Measurements from ENCODE around the gene TINAG. TPM values are rescaled to one million over a fixed set of nuclear protein-coding genes. Genes with fewer than 3 reads are reported as not detected.
"Not testable (repeated sequence)": the region's sequence is repeated elsewhere in the genome, so short reads cannot be mapped to it uniquely, and the experiment has no call there.

TINAG gene
- total RNA-seq, 2 donors from 2014 or later, result not detected

DNA sequence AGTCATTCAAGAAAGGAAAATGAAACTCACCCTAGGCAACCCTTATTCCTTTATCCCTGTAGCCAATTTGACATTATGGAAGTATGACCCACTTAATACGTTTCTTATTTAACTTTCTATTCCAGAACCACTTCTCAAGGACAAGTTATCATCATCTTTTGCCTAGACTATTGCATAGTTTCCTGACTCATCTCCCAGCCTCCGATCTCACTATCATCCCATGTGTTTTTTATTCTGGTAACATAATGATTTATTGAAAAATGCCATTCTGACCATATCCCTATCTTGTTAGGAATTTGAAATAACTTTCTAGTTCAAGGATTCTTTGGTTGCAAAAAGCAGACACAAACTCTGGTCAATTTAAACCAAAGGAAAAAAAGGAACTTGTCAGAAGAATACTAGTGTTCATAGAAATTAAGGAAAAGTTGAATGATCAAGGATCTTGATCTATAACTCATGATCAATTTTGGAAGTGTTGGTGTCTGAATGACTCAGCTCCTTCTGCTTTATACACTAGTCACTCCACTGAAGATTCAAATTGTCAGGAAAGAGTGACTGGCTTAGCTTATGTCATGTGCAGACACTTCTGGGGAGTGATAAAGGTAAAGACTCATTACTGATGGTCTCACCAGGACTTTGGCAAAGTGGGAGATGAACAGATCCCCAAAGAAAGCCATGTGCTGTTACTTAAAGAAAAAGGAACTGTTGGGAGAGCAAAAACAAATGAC is 8.5 kb upstream of the TINAG start:
- no peak for DNase-seq (ENCODE audit: low spot score)
- intact Hi-C loops (cut with DNase I), result no loop called here

DNA sequence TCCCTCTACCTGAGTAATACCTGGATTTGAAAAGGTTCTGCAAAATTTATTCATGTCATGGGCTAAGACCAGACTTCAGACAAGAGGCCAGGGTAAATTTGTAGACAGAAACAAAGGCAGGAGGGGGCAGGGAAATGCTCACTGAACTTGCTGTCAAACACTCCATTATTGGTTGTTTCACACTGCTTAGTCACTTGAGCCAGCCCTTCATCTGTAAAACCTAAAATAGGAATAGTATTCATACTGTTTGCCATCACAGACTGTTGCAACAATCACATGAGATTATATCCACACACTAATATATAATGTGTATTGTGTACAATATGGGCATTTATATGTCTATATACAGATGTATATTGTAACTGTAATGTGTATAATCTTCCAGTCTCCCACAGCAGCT is 6.5 kb upstream of the TINAG start:
- intact Hi-C loops (cut with DNase I), result no loop called here
- no peak for DNase-seq (ENCODE audit: low spot score)

DNA sequence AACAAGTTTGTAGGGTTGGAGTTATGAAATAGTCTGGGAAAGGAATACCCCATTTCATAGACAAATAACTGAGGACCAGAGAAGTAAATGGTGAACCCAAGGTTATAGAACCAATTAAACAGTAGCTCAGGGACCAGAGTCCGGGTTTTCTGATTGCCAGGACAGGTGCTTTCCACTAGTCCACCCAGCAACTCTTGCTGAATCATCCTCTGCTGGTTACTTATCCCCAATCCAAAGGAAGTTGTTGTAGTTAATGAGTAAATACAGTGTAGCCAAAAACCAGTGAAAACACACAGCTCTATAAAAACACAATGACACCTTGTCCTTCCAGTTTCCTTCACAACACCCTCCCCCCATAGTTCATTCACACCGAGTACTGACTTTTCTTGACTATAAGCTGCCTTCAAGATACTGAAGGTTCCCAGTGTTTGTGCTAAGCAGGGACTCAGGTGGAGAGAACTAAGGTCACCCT is 766 bp upstream of the TINAG start:
- DNase-seq (ENCODE audit: low spot score), result no peak
- intact Hi-C loops (cut with DNase I), result no loop called here

DNA sequence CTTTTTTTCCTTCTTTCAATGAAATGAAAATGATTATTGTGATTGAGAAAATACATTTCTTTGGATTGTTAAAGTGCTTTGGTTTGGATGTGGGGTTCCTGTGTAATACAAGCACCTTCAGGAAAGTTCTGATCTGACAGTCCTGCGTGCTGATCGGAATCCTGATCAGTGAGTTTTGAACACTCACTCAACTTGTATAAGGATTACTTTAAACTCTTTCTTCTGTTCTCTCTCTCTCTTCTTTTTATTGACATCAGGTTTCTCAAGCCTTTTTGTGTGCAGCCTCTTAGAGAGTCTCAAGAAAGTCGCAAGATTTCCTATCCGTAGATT is 710 bp downstream of the TINAG start:
- intact Hi-C loops (cut with DNase I), result no loop called here
- DNase-seq (ENCODE audit: low spot score), result no peak

GRCh38 chr6:54310377-54311152 is 2.3 kb downstream of the TINAG start:
- no peak for DNase-seq (ENCODE audit: low spot score)
- intact Hi-C loops (cut with DNase I), result no loop called here

DNA sequence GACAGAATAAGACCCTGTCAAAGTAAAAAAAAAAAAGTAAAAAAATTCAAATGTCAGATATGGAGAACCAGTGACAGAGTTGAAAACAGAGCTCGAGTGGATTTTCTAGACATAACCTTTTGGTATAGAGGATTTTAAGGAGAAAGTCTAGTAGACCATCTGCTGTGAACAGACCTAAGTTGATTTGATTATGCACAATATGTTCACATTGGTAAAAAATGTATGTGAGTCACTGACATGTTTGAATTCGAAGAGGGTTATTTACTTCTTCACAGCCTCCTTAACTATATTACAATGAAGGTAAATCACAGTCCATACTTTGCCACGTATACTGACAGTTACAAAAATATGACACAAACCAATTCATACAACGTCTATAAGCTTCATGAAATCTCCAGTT is 7.4 kb downstream of the TINAG start:
- DNase-seq (ENCODE audit: low spot score), result no peak
- intact Hi-C loops (cut with DNase I), result no loop called here

DNA sequence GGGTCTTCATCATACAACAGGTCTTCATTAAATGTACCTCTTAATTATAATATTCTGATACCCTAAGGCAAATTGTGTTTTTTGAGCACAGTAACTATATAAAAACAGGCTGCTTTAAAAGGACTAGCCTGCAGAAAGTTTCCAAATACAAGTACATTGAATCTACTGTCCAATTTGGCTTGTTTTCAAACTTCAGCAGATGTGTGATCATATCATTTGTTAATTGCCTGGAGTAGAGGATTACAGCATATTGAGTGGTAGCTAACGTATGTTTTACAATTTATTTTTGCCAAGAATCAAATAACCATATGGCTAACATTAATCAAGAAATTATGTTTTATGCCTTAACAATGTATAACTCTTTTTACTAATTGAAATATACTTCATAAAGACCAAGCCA is 12.6 kb downstream of the TINAG start:
- intact Hi-C loops (cut with DNase I), result no loop called here
- DNase-seq (ENCODE audit: low spot score), result no peak

DNA sequence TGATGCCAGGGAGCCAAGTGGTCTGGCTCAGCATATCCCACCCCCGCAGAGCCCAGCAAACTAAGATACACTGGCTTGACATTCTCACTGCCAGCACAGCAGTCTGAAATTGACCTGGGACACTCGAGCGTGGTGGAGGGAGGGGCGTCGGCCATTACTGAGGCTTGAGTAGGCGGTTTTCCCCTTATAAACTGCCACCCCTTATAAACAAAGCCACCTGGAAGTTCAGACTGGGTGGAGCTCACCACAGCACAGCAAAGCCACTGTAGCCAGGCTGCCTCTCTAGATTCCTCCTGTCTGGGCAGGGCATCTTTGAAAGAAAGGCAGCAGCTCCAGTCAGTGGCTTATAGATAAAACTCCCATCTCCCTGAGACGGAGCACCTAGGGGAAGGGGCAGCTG is 19.4 kb downstream of the TINAG start:
- intact Hi-C loops (cut with DNase I), result no loop called here
- DNase-seq (ENCODE audit: low spot score), result no peak

- DNase-seq (ENCODE audit: low spot score); intact Hi-C loops (cut with DNase I): not testable (repeated sequence)
Observed at GRCh38 chr6:54331571-54331970, 23.3 kb downstream of the TINAG start.

DNA sequence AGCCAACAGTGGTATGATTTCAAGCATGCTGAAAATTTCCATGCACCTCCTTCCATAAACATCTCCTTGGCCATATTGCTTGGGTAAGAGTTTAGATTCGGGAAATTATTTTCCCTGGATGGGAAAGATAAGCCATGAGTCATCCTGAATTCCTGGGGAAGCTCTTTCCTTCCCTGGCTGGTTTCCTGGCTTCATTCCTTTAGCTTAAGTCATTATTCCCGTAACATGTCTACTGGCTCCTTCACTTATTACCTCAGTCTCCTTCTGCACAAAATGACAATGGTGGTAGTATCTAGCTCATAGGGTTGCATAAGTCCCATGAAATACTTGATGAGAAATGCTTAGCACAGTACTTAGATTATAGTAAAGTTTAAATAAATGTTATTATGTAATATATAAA is 27.6 kb downstream of the TINAG start:
- intact Hi-C loops (cut with DNase I), result no loop called here
- DNase-seq (ENCODE audit: low spot score), result no peak

- intact Hi-C loops (cut with DNase I), result no loop called here
- DNase-seq (ENCODE audit: low spot score), result no peak
Observed at GRCh38 chr6:54353975-54354374, 45.7 kb downstream of the TINAG start.

GRCh38 chr6:54354608-54355007 is 46.4 kb downstream of the TINAG start:
- DNase-seq (ENCODE audit: low spot score), result no peak
- intact Hi-C loops (cut with DNase I), result no loop called here

- no peak for DNase-seq (ENCODE audit: low spot score)
- intact Hi-C loops (cut with DNase I), result no loop called here
Observed at GRCh38 chr6:54357141-54357540, 48.9 kb downstream of the TINAG start.

GRCh38 chr6:54361188-54361587 is 52.9 kb downstream of the TINAG start:
- DNase-seq (ENCODE audit: low spot score), result no peak

GRCh38 chr6:54361734-54362133 is 53.5 kb downstream of the TINAG start:
- intact Hi-C loops (cut with DNase I), result no loop called here
- no peak for DNase-seq (ENCODE audit: low spot score)

More at GRCh38 chr6:54361188-54361587, 52.9 kb downstream of the TINAG start:
- intact Hi-C loops (cut with DNase I), result no loop called here

GRCh38 chr6:54366667-54367327 is 58.6 kb downstream of the TINAG start:
- intact Hi-C loops (cut with DNase I), result no loop called here
- no peak for DNase-seq (ENCODE audit: low spot score)

- intact Hi-C loops (cut with DNase I), result no loop called here
- DNase-seq (ENCODE audit: low spot score), result no peak
Observed at GRCh38 chr6:54377776-54378175, 69.5 kb downstream of the TINAG start.

DNA sequence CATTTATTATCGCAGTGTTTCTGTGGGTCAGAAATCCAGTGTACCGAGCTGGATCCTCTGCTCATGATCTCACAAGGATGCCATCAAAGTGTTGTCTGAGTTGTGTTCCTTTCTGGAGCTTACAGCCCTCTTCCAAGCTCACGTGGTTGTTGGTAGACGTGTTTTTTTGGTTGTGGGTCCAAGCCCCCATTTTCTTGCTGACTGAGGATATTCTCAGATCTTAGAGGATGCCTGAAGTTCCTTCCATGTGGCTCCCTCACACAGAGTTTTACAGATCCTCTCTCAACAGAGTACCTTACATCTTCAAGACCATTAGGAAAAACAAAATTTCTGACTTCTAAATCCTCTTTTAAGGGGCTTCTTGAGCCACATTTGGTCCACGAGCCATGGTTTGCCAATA is 78.1 kb downstream of the TINAG start:
- DNase-seq (ENCODE audit: low spot score), result no peak
- intact Hi-C loops (cut with DNase I), result no loop called here

GRCh38 chr6:54390362-54390761 is 82.1 kb downstream of the TINAG start:
- intact Hi-C loops (cut with DNase I), result no loop called here
- no peak for DNase-seq (ENCODE audit: low spot score)

DNA sequence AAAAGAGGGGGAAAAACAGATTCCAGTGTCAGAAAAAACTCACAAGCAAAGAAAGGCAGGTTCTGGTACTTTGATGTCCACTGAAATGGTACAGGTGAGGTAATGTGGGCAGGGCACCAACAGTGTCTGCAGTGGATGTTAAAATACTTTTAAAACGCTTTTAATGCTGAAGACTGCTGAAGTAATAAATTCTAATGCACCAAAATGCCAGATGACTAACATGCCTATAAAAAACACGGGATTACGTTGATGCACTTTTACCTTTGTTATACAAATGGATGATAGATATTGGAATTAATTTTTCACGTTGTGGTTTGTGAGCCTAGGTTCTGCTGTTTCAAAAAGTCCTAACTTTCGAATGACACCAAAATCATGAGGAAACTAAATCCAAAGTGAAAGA is 83.3 kb downstream of the TINAG start:
- intact Hi-C loops (cut with DNase I), result no loop called here
- DNase-seq (ENCODE audit: low spot score), result no peak

GRCh38 chr6:54403096-54403495 is 94.9 kb downstream of the TINAG start:
- intact Hi-C loops (cut with DNase I), result no loop called here
- no peak for DNase-seq (ENCODE audit: low spot score)

All from posterior vena cava (tissue), 2 donors.